ENCODE data around the gene TRIM65. TPM values are rescaled to one million over a fixed set of nuclear protein-coding genes. Genes with fewer than 3 reads are reported as not detected.

The TRIM65 gene
- total RNA-seq, 1 donor from 2014 or later = 21.1 TPM

DNA sequence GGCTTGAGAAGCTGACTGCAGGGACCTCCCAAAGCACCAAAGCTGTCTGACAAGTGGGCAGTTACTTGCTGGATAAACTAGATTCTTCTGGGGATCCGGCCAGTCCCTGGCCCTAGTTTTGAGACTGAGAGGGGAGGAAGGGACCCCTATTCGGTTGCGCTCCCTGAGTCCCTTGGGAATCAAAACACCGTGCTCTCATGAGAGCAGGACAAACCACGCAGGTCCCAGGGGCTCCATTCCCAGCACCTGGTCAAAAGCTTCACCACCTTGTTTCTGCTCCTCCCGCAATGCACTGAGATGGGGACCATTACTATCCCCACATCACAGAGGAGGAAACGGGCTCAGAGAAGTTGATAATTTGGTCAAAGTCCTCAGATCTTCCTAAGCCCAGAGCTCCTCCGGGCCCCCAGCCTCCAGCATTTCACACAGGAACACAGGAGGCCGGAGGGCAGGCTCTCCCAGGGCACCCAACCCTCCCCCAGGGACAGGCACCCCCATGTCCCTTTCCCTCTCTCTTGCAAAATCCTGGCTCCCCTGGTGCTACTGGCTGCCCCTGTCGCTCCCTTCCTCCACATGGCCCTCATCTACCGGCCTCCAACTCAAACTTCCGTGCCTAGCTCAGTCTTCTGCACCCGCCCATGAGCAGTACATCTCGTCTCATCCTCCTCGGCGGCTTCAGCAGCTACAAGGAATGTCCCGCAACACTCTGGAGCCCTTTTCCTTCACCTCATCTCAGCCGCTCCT is 3.3 kb downstream of the TRIM65 start:
- H3K27me3 ChIP-seq (ENCODE audit: control insufficient read depth, insufficient read depth, low read length) = no peaks in the 10 kb centered on the region
- FAIRE-seq (no peak), DNase-seq (ENCODE audit: low read depth) (no peak)
- H3K36me3 ChIP-seq (ENCODE audit: control insufficient read depth, insufficient read depth, low read length) = peaks cover 10% of the 10 kb centered on the region
- TF ChIP-seq CTCF (IDR thresholded peaks at IDR 0.05; ENCODE audit: insufficient read depth, low read length, severe bottlenecking) = no peak
- no peak overlapping the region for H3K4me3 ChIP-seq (ENCODE audit: low read depth, low read length)

DNA sequence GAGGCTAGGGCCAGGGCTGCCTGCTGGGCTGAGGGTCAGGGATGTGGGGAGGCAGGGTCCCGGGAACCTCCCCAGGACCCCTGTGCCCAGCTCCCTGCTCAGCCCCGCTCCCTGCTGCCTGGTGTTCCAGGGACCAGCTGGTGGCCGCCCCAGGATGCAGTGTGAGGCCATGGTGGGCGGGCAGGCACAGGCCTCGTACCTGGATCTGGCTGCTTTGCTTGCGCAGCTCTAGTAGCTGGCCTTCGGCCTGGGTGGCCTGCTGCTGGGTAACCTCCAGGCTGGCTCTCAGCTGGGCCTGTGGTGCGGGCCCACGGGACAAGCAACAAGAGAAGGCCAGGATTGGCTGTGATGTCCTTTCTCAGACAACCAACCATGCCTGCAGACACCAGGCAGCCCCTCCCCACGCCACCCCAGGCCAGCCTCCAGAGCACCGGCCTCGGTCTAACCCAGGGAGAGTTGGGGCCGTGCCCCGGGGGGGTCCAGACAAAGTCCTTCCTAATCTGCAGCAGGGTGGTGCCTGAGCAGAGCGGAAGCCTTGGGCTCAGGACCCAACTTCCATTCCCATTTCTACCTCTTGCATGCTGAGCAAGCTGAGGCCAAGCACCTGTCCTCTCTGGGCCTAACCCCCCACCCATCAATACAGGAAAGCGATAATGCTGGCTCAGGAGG is 4.1 kb downstream of the TRIM65 start:
- FAIRE-seq = no peak
- DNase-seq (ENCODE audit: low read depth) = no peak
- no peak for TF ChIP-seq CTCF (IDR thresholded peaks at IDR 0.05; ENCODE audit: insufficient read depth, low read length, severe bottlenecking)
- Histone ChIP-seq H3K27me3 (ENCODE audit: control insufficient read depth, insufficient read depth, low read length) (no peaks in the 10 kb centered on the region), H3K36me3 (ENCODE audit: control insufficient read depth, insufficient read depth, low read length) (peaks cover 9% of the 10 kb centered on the region), H3K4me3 (ENCODE audit: low read depth, low read length) (no peak overlapping the region)

DNA sequence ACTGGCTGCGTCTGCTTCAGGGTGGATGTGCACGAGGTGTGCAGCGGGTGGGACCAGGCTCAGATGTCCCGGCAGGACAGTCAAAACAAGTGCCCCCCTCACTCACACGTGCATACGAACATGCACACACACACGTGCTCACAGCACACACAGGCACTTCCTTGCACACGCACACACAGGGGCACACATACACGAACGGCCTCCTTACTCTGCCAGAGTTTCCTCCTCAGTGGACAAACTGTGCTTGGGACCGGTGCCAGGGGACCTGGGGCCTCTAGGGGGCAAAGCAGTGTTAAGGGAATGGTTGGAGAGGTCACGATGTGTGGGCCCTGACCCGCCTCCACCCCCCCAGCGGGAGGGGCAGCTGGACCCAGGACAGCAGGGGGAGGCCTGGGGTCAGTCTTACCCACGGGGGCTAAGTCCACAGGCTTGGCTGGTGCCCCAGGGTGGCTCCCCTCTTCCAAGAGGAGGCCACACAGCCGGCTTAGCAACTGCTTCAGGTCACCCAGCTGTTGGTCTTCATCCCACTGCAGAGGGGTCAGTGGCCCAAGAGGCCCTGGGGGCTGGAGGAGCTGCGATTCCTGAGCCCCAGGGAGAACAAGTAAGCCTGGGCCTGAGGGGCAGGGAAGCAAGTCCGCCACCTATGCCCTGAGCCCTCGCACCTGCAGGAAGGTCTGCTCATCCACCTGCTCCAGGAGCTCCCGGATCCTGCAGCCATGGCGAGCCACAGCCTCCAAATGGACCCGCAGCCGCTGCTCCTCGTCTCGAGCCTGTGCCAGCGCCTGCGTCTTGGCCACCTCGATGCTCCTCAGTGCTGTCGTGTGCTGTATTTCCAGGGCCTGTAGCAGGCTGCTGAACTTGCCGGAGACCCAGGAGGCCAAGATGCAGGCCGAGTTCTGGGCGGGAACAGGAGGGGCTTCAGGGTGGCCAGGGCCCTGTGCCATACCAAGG is 4.9 kb downstream of the TRIM65 start:
- Histone ChIP-seq H3K4me3 (ENCODE audit: low read depth, low read length) (no peak overlapping the region), H3K27me3 (ENCODE audit: control insufficient read depth, insufficient read depth, low read length) (no peaks in the 10 kb centered on the region), H3K36me3 (ENCODE audit: control insufficient read depth, insufficient read depth, low read length) (peaks cover 9% of the 10 kb centered on the region)
- DNase-seq (ENCODE audit: low read depth) (no peak), FAIRE-seq (no peak)
- TF ChIP-seq CTCF (IDR thresholded peaks at IDR 0.05; ENCODE audit: insufficient read depth, low read length, severe bottlenecking) = no peak

DNA sequence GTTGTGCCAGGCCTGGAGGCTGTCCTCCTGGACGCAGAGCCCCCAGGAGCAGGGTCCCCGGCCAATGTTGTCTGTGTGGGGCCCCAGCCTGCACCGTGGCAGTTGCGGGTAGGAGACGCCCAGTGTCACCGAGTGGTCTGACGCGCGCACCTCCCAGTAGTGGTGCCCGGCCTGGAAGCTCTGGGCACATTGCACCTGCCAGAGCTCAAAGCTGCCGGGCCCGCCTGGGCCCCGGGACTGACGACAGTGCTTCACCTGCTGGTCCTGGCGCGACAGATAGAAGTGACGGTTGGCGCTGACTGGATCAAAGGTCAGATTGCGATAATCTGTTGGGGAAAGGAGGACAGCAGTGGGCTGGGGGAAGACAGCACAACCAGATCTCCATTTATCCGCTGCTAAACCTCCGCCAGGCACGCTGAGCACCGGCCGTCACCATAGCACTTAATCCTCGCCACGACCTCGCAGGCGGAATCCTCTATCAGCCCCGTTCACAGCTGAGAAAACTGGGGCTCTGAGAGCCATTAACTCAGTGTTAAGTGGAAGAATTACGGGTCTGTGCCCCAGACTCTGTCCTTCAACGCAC is 5.6 kb downstream of the TRIM65 start:
- no peak for FAIRE-seq

More for the DNA sequence above, 5.6 kb downstream of the TRIM65 start:
- H3K36me3 ChIP-seq (ENCODE audit: control insufficient read depth, insufficient read depth, low read length) = peaks cover 9% of the 10 kb centered on the region
- no peak for TF ChIP-seq CTCF (IDR thresholded peaks at IDR 0.05; ENCODE audit: insufficient read depth, low read length, severe bottlenecking)
- no peak for DNase-seq (ENCODE audit: low read depth)
- no peak overlapping the region for H3K4me3 ChIP-seq (ENCODE audit: low read depth, low read length)
- H3K27me3 ChIP-seq (ENCODE audit: control insufficient read depth, insufficient read depth, low read length) = no peaks in the 10 kb centered on the region
